ENCODE data around the gene TMEM266.

DNA sequence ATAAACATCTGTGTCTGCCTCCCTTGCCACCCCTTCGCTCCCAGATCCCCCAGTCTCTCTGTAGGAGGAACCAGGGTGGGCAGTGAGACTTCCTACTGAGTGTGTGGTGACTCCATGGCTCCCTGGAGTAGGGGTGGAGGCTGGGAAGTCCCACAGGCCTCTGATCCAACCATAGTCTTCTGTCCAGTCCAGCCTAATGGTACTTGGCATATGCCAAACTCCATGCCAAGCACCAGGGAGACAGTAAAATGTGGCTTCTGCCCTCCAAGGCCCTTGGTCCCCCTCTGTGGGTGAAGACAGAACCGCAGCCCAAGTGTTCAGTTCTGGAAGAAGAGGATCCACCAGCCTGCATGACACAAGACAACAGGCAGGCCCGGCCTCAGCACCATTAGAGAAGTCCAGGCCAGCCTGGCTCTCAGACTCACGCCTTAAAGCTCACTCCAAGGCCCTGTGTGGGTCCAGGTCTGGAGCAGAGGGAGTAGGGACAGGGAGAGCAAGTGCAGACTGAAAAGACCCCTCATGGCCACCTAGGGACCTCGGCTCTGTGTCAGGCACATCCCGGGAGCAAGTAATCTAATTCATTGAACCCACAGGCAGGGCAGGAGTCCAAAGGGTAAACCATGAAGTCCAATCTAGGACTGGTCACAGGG, 138.8 kb downstream of the TMEM266 start:
- TF ChIP-seq, protein P1, sequence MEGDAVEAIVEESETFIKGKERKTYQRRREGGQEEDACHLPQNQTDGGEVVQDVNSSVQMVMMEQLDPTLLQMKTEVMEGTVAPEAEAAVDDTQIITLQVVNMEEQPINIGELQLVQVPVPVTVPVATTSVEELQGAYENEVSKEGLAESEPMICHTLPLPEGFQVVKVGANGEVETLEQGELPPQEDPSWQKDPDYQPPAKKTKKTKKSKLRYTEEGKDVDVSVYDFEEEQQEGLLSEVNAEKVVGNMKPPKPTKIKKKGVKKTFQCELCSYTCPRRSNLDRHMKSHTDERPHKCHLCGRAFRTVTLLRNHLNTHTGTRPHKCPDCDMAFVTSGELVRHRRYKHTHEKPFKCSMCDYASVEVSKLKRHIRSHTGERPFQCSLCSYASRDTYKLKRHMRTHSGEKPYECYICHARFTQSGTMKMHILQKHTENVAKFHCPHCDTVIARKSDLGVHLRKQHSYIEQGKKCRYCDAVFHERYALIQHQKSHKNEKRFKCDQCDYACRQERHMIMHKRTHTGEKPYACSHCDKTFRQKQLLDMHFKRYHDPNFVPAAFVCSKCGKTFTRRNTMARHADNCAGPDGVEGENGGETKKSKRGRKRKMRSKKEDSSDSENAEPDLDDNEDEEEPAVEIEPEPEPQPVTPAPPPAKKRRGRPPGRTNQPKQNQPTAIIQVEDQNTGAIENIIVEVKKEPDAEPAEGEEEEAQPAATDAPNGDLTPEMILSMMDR (IDR thresholded peaks at IDR 0.05; ENCODE audit: low read length): no peak
- TF ChIP-seq EZH2phosphoT487 (IDR thresholded peaks at IDR 0.05; ENCODE audit: low read length): no peak
- no peak for TF ChIP-seq EZH2 (optimal IDR thresholded peaks at IDR 0.05; ENCODE audit: low read depth, low read length)

All from MM.1S (cell line).